ENCODE measurements around the gene USPL1.

Gene USPL1

DNA sequence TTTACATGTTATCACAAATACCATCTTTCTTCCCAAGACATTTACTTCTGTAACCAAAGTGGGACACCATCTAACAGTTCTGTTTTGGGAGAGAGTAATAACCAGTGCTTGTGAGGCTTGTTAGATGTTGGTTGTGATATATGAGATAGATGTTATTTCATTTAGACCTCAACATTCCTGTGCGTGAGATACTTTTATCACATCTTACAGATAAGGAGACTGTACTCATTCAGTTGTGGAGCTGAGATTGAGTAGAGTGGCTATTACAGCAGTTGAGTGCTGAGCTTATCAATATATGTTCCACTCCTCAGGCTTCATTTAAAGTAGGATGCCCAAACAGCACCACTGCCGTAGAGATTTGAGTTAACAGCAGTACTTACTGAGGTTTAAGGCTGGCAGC, 43.1 kb downstream of the USPL1 start:
- DNase-seq (ENCODE audit: low read depth), result no peak

DNA sequence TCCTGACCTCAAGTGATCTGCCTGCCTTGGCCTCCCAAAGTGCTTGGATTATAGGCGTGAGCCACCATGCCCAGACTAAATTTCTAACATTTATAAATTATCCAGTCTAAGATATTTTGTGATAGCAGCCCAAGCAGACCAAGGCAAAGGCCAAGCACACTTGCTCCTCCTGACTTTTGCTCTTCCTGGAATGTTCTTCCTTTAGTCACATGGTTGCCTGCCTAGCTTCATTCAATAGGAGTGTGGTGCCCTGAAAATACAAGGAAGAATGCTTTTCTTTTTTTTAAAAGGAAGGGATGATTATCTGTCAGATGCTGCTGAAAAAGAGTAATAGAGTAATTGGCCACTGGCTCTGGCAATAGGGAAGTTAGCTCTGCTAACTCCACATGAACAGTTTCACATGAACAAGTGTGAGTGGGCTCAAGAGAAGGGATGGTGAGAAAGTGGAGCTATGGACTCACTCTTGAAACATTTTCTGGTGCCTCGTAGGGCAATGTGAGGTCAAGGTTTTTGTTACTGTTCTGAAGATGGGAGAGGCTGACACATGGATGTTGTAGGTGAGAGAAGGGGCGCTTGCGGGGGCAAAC, 47.1 kb downstream of the USPL1 start:
- DNase-seq (ENCODE audit: low read depth), result no peak

- DNase-seq (ENCODE audit: low read depth), result no peak
These were observed 47.9 kb downstream of the USPL1 start for GRCh38 chr13:30665638-30666037.

DNA sequence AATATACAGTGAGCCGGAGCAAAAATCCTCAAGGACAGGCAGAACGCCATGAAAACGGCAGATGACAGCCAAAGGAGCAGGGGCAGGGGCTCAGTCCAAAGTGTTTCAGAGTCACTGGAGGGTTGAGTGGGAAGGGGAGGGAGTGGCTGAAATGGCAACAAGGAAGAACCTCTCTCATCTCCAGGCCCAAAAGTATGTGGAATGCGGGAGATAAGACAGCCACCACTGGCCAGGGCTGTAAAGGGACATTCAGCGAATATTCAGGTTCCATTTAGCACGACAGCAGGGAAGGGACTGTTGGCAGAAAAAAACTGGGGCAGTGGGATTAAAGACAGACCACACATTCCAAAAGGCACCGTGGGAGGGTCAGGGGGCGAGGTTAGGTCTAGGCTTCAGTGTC, 48.4 kb downstream of the USPL1 start:
- no peak for DNase-seq (ENCODE audit: low read depth)

DNA sequence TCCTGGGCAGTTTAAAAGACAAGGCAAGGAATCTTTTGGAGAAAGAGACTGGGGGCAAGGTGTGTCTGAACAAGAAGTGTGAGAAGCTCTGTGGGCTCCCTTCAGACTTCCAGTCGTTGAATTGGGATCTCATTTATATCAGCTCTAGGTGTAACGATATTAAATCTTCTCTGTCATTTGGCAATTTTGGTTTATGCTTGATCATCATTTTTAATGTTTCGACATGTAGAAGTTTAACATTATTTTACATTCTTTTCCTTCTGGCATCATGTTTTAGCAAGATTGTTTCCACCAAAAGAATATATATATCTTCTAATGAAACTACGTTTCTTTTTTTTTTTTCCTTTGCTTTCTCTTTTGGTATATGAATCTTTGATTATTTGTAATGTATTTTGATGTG, 49.3 kb downstream of the USPL1 start:
- no peak for DNase-seq (ENCODE audit: low read depth)

GRCh38 chr13:30668312-30668711, 50.6 kb downstream of the USPL1 start:
- DNase-seq (ENCODE audit: low read depth), result no peak

GRCh38 chr13:30671271-30671815, 53.6 kb downstream of the USPL1 start:
- DNase-seq (ENCODE audit: low read depth), result no peak

- DNase-seq (ENCODE audit: low read depth), result peak; percentile 96
These were observed 56.2 kb downstream of the USPL1 start for GRCh38 chr13:30673669-30674521.

DNA sequence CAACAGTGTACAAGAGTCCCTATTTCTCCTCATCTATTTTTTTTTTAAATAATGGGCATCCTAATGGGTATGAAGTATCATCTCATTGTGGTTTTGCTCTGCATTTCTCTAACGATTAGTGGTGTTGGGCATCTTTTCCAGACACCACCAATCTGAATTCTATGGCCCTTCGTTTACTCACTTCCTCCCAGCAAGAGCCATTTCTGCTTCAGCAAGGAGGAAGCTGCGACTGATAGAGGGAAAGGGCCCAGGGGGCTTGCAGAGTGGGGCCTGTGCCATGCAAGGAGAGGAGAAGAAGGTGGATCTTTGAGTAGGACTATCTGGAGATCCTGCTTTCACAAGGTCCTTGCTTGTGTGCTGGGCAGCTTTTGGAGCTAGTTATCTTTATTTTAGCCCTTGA, 58.0 kb downstream of the USPL1 start:
- no peak for DNase-seq (ENCODE audit: low read depth)

- no peak for DNase-seq (ENCODE audit: low read depth)
These were observed 59.0 kb downstream of the USPL1 start for GRCh38 chr13:30676672-30677071.

- no peak for DNase-seq (ENCODE audit: low read depth)
These were observed 62.0 kb downstream of the USPL1 start for GRCh38 chr13:30679483-30680330.

- DNase-seq (ENCODE audit: low read depth), result no peak
These were observed 64.1 kb downstream of the USPL1 start for GRCh38 chr13:30681843-30682242.

- DNase-seq (ENCODE audit: low read depth), result no peak
These were observed 67.7 kb downstream of the USPL1 start for GRCh38 chr13:30685320-30685859.

DNA sequence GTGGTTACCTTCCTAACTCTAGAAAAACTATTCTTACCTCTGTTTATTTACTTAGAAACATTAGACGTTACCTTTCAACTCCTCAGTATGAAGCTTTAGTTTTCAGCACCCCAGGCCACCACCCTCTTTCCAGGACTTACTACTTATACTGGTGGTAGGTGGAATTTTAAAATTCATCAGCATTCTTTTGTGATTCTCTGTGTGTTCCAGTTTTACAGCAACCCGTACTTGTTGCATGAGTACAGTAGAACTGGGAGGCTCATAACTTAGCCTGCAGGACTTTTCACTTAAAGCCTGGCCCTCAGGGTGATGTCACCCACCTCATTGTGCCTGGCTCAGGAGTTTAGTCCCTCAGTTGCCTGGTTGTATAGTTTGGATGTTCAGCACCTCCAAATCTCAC, 68.3 kb downstream of the USPL1 start:
- no peak for DNase-seq (ENCODE audit: low read depth)

DNA sequence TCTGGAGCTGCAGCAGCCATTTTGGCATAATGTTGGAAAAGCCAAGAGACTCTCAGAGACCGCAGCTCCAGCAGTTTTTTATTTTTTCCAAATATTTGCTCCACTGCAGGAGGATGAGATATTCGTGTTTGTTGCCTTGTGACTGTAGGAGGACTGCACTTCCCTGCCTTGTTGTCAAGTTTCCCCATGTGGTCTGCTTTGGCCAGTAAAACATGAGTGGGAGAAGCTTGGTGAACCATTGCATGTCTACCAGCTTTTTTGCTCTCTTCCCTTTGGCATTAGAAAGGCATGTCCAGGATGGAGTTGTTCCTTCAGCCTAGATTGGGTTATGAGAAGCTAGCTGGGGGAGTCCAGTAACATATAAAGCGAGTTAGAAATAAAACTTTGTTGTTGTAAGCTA, 69.9 kb downstream of the USPL1 start:
- DNase-seq (ENCODE audit: low read depth), result no peak

DNA sequence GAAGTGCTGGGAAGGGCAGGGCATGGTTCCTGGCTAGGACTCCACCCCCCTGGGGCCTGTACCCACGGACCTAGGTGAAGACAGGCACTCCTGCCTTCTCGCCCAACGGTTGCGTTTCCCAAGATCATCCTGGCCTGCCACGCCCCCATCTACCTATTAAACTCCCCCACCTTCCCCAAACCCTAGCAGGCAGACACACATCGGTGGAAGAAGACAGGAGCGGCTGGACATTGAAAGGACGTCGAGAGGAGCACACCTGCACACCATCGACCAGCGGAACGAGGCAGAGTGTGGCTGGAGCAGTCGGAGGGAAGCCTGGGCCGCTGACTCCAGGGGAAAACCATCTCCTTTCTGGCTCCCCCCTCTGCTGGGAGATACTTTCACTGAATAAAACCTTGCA, 72.0 kb downstream of the USPL1 start:
- no peak for DNase-seq (ENCODE audit: low read depth)

- no peak for DNase-seq (ENCODE audit: low read depth)
These were observed 72.8 kb downstream of the USPL1 start for GRCh38 chr13:30690282-30691188.

GRCh38 chr13:30692113-30692512, 74.4 kb downstream of the USPL1 start:
- no peak for DNase-seq (ENCODE audit: low read depth)

- no peak for DNase-seq (ENCODE audit: low read depth)
These were observed 78.8 kb downstream of the USPL1 start for GRCh38 chr13:30696278-30697176.
